ENCODE data around the gene ISYNA1. TPM values are rescaled to one million over a fixed set of nuclear protein-coding genes. Genes with fewer than 3 reads are reported as not detected.

The ISYNA1 gene
- total and polyA plus RNA-seq, 2 of the 13 experiments (the other 11 are each of a cell fraction or from before 2014, with no cell fraction given), result 29.6 to 48.5 TPM

DNA sequence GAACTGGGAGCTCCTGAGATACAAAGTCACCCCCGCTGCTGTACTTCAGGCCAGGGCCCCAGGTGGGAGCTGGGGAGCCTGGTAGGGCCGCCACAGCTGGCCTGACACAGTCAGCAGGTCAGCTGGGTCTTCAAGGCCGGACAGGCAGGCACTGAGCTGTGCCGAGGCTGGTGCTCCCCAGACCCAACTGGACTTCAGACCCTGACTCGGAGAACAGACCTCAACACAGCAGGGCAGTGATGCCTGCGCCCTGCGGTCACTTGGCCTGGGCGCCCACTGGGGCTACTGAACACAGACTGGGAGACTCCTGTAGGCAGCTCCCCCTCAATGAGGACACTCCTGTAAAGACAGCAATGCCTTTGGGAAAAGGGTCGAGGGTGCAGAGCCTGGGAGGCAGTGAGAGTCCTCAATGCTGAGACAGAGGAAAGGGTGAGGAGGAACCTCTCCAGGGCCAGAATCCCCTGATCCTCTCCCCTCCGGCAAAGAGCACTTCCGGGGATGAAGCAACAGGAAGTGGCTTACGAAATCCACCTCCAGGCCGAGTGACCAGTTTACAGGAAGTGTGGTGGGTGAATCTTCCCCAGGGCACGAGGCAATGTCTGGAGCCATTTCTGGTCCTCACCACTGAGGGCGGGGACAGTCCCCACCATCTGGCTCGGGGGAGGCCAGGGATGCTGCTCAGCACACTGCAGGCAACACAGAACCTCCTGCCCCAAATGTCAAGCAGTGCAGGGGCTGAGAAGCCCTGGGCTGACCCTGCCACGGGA is 40.8 kb upstream of the ISYNA1 start (continued):
- TF ChIP-seq ARID4A (CRISPR knock-in tag; IDR thresholded peaks at IDR 0.05; ENCODE audit: borderline replicate concordance) (peak; percentile 93), ZNF841 (CRISPR knock-in tag; IDR thresholded peaks at IDR 0.05; ENCODE audit: borderline replicate concordance) (no peak), ZNF713 (CRISPR knock-in tag; IDR thresholded peaks at IDR 0.05) (0 out of 2 replicates have a peak, but pooled peaks have one; percentile 49), KDM5B (CRISPR knock-in tag; IDR thresholded peaks at IDR 0.05; ENCODE audit: borderline replicate concordance) (peak; percentile 89; the same call in 1 of the 2 replicates), ZNF567 (CRISPR knock-in tag; IDR thresholded peaks at IDR 0.05; ENCODE audit: borderline replicate concordance) (0 out of 2 replicates have a peak, but pooled peaks have one; percentile 11), MXI1 (IDR thresholded peaks at IDR 0.05; ENCODE audit: borderline replicate concordance, low read depth, low read length) (peak; percentile 85; the same call in 1 of the 3 replicates), HDAC2 (CRISPR knock-in tag; IDR thresholded peaks at IDR 0.05) (peak; percentile 94), NCOA5 (CRISPR knock-in tag; IDR thresholded peaks at IDR 0.05) (no peak), E2F1 (CRISPR knock-in tag; IDR thresholded peaks at IDR 0.05) (no peak), CEBPG (CRISPR knock-in tag; IDR thresholded peaks at IDR 0.05) (peak; percentile 100), CREB1 (IDR thresholded peaks at IDR 0.05) (no peak), CREB1 (CRISPR knock-in tag; IDR thresholded peaks at IDR 0.05) (peak; percentile 62; the same call in 1 of the 2 replicates), MBD4 (IDR thresholded peaks at IDR 0.05; ENCODE audit: borderline replicate concordance, low read length) (no peak), GATAD1 (CRISPR knock-in tag; IDR thresholded peaks at IDR 0.05) (peak; percentile 82), ASH2L (IDR thresholded peaks at IDR 0.05; ENCODE audit: insufficient read length, low read depth, low read length) (peak; percentile 76), SPEN (CRISPR knock-in tag; IDR thresholded peaks at IDR 0.05; ENCODE audit: low read depth) (peak; percentile 87), NR3C1 (CRISPR knock-in tag; IDR thresholded peaks at IDR 0.05) (no peak), AGO1 (IDR thresholded peaks at IDR 0.05; ENCODE audit: low read depth, low read length, poor library complexity, severe bottlenecking) (no peak), JARID2 (CRISPR knock-in tag; IDR thresholded peaks at IDR 0.05; ENCODE audit: insufficient replicate concordance) (peak; percentile 27), TARDBP (CRISPR knock-in tag; IDR thresholded peaks at IDR 0.05) (peak; percentile 87), NR1H2 (CRISPR knock-in tag; IDR thresholded peaks at IDR 0.05; ENCODE audit: borderline replicate concordance, low read depth) (no peak)
- TF ChIP-seq, protein P1, sequence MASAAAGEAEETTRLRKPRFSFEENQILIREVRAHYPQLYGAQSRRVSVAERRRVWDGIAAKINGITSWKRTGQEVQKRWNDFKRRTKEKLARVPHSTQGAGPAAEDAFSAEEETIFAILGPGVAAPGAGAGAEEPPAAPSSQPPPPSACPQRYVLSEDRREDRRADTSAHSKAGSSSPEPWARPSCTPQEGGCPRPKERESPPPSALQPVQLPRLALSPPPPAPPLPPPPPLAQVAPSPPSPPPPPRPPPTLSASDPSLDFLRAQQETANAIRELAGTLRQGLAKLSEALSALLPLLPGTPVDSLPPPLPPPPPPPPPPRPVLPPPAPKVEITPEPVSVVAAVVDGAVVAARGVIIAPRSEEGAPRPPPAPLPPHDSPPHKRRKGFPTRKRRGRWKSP (CRISPR knock-in tag; IDR thresholded peaks at IDR 0.05), result peak; percentile 68
